GM21619 (cell line): ENCODE data around the gene PGBD5.

Experiments
- ATAC-seq: cut with Tn5 transposase; IDR thresholded peaks from one replicate; pipeline ENCODE4 v1.9.1; 2021; ENCODE audit not compliant: unreplicated experiment

The PGBD5 gene

GRCh38 chr1:230351514-230351913, 74.6 kb downstream of the PGBD5 start:
- ATAC-seq = no peak

- ATAC-seq = no peak
These were observed 75.8 kb downstream of the PGBD5 start for GRCh38 chr1:230350208-230350921.

- no peak for ATAC-seq
These were observed 77.1 kb downstream of the PGBD5 start for GRCh38 chr1:230349020-230349393.

- ATAC-seq = no peak
These were observed 77.6 kb downstream of the PGBD5 start for GRCh38 chr1:230348386-230349019.

- ATAC-seq = no peak
These were observed 78.2 kb downstream of the PGBD5 start for GRCh38 chr1:230347896-230348295.

GRCh38 chr1:230345139-230345885, 80.8 kb downstream of the PGBD5 start:
- ATAC-seq = no peak

- no peak for ATAC-seq
These were observed 83.4 kb downstream of the PGBD5 start for GRCh38 chr1:230342699-230343098.

- no peak for ATAC-seq
These were observed 84.1 kb downstream of the PGBD5 start for GRCh38 chr1:230342019-230342418.

- no peak for ATAC-seq
These were observed 85.0 kb downstream of the PGBD5 start for GRCh38 chr1:230341162-230341546.

- no peak for ATAC-seq
These were observed 85.5 kb downstream of the PGBD5 start for GRCh38 chr1:230340526-230341161.

- ATAC-seq = no peak
These were observed 87.1 kb downstream of the PGBD5 start for GRCh38 chr1:230339033-230339432.

- no peak for ATAC-seq
These were observed 88.9 kb downstream of the PGBD5 start for GRCh38 chr1:230337266-230337665.

GRCh38 chr1:230335861-230336522, 90.1 kb downstream of the PGBD5 start:
- ATAC-seq = no peak

- no peak for ATAC-seq
These were observed 91.7 kb downstream of the PGBD5 start for GRCh38 chr1:230334447-230334837.

GRCh38 chr1:230333590-230334446, 92.3 kb downstream of the PGBD5 start:
- no peak for ATAC-seq

- no peak for ATAC-seq
These were observed 93.5 kb downstream of the PGBD5 start for GRCh38 chr1:230332575-230333066.

GRCh38 chr1:230332061-230332460, 94.1 kb downstream of the PGBD5 start:
- ATAC-seq = no peak

GRCh38 chr1:230330157-230330556, 96.0 kb downstream of the PGBD5 start:
- no peak for ATAC-seq

GRCh38 chr1:230328342-230329015, 97.7 kb downstream of the PGBD5 start:
- no peak for ATAC-seq
